HG02884 (cell line): ENCODE measurements around the gene RCN2.

Experiments
- ATAC-seq: cut with Tn5 transposase; IDR thresholded peaks from one replicate; pipeline ENCODE4 v1.9.1; 2021; ENCODE audit warnings: mild to moderate bottlenecking, moderate library complexity; ENCODE audit not compliant: unreplicated experiment

Gene RCN2

DNA sequence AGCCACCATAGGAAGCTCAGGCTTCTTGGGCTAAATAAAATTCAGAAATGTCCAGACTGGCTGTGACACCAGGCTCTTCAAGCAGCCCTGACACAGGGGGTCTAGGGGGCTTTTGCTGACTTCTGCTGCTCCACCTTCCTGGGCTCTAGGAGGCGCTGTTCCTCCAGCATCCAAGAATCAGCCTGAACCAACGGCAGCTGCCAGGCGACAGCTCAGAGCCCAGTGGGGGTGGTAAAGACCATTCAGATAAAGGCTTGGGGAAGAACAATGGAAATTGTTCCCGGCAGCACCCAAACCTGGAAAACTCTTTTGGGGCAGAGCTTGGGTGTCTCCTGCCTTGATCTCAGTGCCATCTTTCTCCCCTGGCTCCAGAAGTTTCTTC, 41.8 kb downstream of the RCN2 start:
- no peak for ATAC-seq

DNA sequence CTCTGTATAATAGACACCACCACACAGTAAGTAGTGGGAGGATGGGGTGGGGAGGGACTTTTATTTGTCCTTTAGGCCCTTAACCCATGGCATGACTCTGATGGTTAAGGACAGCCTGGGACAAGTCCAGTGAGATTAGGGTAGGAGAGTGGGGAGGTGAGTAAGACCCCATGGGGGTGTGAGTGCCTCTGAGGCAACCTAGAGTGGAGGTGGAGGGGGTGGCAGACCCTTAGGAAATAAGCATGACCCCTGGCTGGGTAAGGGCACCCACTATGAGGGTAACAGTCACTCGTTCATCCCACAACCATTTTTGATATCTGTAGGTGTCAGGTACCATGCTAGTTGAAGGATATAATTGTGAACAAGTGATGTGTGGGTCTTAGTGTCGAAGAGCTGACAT, 42.4 kb downstream of the RCN2 start:
- no peak for ATAC-seq

DNA sequence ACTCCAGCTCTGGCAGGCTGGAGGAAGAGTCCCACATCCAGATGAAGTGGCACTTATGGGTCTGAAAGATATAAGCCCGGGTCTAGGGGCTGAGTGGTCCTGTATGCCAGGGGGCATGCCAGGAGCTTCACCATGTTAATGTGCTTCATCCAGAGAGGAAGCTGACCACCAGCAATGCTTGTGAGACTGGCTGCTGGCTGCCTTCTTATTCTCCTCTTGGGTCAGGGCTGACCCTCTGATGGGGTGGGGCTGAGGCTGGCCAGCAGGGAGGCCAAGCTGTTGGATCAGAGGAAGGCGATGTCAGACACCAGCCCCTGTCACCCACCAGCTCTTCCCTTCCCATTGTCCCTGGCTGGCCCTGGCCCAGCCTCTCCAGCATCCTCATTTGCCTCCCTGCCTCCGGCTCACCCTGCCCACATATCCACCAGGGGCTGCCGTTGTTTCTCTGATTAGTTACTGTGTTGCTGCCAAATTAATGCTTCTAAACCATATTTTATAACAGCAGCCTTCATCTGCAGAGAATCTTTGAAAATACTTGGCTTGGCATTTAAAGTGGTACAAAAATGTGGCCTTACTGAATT, 43.0 kb downstream of the RCN2 start:
- no peak for ATAC-seq

- ATAC-seq, result no peak
Observed at GRCh38 chr15:76976141-76976540, 44.6 kb downstream of the RCN2 start.

DNA sequence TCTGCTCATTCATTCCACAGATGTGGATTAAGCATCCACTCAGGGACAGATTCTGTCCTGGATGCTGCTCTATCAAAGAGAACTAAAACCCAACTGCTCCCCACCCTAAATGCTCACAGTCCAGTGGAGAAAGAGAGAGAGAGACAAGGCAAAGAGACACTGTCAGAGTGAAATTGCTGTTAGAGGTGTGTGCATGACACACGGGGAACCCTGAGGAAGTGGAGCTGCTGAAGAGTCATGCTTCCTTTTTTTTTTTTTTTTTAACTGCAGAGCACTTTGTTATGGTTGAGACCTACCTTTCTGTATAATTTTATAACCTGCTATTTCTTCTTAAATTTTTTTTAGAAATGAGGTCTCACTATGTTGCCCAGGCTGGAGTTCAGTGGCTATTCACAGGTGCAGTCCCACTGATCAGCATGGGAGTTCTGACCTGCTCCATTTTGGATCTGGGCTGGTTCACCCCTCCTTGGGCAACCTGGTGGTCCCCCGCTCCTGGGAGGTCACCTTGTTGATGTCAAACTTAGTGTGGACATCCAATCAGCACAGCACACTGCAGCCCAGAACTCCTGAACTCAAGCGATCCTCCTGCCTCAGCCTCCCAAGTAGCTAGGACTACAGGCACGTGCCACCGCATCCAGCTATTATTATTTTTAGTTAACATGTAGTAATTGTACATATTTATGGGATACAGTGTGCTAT, 45.2 kb downstream of the RCN2 start:
- ATAC-seq, result no peak

DNA sequence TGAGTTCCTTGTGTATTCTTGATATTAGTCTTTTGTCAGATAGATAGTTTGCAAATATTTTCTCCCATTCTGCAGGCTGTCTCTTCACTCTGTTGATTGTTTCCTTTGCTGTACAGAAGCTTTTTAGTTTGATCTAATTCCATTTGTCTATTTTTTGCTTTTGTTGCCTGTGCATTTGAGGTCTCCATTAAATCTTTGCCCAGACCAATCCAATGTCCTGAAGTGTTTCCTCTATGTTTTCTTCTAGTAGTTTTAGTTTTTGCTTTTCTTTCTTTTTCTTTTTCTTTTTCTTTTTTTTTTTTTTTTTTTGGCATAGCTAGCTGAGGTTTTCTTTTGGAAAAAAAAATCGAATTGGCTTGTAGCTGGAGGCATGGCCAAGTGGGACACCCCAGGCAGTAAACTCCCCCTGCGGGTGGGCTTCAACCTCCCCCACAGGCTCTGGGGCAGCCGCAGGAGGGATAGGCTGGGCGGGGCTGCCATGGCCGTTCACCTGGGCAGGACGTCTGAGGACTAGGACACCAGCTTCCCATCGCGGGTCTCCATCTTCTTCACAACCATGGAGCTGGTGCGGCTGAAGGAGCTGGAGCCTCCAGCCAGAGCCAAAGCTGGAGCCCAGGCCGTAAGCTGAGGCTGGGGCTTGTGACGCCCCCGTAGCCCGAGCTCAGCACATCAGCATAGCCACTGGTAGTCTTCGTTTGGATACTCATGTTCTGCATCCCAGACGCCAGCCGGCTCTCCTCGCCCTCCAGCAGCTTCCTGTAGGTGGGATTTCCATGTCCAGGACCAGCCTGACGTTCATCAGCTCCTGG, 47.2 kb downstream of the RCN2 start:
- no peak for ATAC-seq

DNA sequence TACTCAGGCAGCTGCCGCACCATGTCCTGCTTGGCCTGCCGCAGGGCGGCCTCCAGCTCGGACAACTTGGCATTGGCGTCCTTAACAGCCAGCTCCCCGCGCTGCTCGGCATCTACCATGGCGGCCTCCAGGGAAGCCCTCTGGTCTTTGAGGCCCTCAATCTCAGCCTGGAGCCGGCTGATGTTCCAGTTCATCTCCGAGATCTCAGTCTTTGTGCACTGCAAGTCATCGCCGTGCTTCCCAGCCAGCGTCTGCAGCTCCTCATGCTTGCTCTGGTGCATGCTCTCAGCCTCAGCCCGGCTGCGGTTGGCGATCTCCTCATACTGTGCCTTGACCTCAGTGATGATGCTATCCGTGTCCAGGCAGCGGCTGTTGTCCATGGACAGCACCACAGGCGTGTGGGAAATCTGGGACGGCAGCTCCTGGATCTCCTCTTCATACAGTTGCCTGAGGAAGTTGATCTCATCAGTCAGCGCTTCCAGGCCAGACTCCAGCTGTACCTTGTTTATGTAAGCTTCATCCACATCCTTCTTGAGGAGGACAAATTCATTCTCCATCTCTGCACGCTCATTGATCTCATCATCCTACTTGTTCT, 47.9 kb downstream of the RCN2 start:
- no peak for ATAC-seq

DNA sequence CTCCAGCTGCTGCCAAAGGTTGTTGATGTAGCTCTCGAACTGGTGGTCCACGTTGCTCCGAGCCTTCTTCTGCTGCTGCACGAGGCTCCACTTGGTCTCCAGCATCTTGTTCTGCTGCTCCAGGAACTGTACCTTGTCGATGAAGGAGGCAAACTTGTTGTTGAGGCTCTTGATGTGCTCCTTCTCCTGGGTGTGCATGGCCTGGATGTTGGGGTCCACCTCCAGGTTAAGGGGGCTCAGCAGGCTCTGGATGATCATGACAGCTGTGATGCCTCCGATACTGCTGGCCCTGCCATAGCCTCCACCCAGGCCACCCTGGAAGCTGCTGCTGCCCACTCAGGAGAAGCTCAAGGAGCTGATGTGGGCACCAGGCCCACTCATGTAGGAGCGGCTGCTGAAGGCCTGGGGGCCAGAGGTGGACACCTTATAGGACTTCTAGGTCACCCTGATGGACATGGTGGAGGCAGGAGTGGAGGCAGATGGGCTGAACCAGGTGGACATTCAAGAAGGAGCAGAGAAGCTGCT, 48.5 kb downstream of the RCN2 start:
- ATAC-seq, result no peak

- ATAC-seq, result no peak
Observed at GRCh38 chr15:76982356-76982755, 50.8 kb downstream of the RCN2 start.

DNA sequence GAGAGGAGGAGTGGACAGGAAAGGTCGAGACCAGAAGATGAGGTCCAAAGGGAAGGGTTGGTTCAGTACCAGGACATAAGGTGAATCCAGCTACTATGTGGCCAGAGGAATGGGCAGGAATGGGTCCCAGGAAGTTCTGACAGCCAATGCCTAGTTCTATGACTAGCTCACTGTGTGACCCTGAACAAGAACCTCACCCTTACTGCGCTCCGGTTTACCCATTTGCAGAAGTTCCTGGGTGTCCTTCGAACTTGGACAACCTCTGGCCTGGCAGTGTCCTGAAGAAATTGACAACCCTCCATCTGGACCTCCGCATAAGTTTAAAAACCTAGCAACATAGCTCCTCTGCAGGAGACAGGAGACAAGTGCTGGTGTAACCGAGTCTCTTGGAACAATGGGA, 51.2 kb downstream of the RCN2 start:
- no peak for ATAC-seq

DNA sequence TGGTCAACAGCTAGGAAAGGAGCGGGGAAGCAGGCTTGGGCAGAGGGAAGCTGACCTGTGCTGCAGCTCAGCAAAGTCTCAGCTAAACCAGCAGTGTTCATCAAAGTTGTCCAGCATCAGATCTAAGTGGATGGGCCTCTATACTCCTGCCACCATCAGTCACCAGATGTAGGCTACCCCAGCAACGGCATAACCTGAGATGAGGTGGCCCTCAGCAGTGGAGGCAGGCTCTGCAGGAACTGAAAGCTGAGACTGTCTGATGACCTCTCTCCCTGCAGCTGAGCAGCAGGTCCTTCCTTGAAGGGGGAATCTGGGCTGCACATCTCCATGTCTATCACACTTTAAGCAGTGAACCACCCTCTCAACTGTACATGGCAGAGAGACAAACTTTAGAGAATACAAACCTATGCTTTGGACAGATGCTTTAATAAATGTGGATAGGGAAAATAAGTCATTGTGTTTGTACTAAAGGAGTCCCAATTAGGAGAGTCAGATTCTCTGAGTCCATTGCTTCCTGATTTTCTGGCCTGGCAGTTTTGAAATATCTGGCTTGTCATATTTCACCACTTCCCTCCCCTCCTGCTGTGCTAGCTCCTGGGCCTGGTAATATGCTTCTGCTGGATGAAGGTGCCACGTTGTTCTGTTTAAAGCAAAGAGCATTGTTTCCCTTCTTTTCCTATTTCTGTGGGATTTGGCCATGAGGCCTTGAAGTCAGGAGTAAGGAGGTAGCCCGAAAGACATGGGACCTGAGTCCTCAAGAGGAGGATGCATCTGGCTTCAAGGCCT, 52.2 kb downstream of the RCN2 start:
- ATAC-seq, result no peak

- ATAC-seq, result no peak
Observed at GRCh38 chr15:76986743-76987142, 55.2 kb downstream of the RCN2 start.

- ATAC-seq, result no peak
Observed at GRCh38 chr15:76987276-76987675, 55.7 kb downstream of the RCN2 start.

GRCh38 chr15:76987896-76988860, 56.6 kb downstream of the RCN2 start:
- ATAC-seq, result peak; percentile 79

DNA sequence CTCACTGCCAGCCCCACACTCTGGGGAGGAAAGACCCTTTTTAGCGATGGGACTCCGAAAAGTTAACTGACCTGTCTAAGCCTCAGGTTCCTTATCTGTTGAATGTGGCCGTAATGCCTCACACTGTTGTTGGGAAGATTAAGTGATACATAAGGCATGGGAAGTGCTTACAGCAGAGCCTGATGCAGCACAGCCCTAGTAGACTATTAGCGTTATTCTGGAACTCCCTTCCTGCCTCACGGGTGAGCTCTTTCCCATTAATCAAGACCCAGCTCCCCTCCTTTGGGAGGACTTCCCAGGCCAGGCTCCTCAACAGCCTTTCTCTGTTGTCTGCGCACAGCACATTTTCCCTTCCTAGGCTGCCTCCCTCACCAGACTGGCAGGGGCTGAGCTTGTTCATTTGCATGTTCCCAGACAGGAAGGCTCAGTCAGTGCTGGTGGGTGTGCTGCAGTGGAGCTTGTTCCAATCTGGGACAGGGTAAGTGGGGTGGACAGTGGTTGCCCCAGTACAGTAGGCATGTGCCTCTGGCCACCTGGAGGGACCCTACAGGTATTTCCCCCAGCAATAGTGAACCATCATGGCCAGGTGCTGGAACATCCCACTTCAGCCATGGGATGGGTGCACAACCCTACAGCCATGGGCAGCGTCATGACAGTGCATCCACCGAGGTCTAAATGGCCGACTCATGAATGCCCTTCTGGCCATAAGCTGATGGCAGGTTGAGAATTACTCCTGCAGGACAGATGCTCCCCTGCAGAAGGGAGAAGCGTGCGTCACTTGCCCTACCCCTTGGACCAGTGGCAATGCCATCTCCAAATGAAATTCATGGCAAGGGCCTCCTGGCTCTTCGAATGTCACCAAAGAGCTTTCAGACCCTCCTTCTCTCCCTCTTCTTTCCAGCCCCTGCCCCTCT, 57.6 kb downstream of the RCN2 start:
- ATAC-seq, result no peak

DNA sequence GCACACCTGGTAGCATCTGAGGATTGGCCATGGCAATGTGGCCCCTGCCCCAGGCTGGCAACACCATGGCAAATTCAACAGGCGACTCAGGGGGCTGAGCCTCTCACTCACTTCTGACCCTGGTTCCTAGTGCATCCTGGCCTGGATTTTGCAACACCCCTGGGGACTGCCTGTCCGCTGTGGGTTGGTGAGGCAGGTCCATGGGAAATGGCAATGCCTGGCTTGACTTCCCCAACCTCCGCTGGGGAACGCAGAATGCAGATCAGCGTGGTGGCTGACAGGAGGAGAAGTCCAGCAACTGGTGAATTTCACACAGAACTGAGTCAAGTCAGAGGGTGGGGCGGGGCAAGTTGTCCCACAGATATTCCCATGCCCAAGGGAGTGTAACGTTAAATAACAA, 59.5 kb downstream of the RCN2 start:
- no peak for ATAC-seq

GRCh38 chr15:76991741-76992645, 60.4 kb downstream of the RCN2 start:
- ATAC-seq, result no peak
